Fibroblast of lung (primary cell): ENCODE measurements around the gene PXMP2. TPM values are rescaled to one million over a fixed set of nuclear protein-coding genes. Genes with fewer than 3 reads are reported as not detected.

Experiments used
- DNase-seq, 2 donors: peaks; one replicate each; pipeline versions ENCODE4 v3.0.0 to v3.0.0-alpha.2; 2010; ENCODE audit warnings: low read depth in 2 of 2
- H2AFZ ChIP-seq: 2 replicates; pipeline ENCODE4 v1.5.1; 2012; ENCODE audit warnings: low read length, control low read depth, inconsistent platforms
- H3K27ac ChIP-seq: 2 replicates; pipeline ENCODE4 v1.5.1; 2011; ENCODE audit warnings: low read length, control low read depth; ENCODE audit not compliant: insufficient read depth
- H3K27me3 ChIP-seq: 2 replicates; pipeline ENCODE4 v1.5.1; 2011; ENCODE audit warnings: mild to moderate bottlenecking, low read length; ENCODE audit not compliant: control insufficient read depth, insufficient read depth
- H3K36me3 ChIP-seq: 2 replicates; pipeline ENCODE4 v1.5.1; 2011; ENCODE audit warnings: low read length; ENCODE audit not compliant: control insufficient read depth, insufficient read depth
- H3K4me1 ChIP-seq: 2 replicates; pipeline ENCODE4 v1.5.1; 2011; ENCODE audit warnings: low read length; ENCODE audit not compliant: control insufficient read depth, insufficient read depth; ENCODE audit errors: extremely low read depth
- H3K4me2 ChIP-seq: 2 replicates; pipeline ENCODE4 v1.5.1; 2011; ENCODE audit warnings: low read length, control low read depth; ENCODE audit not compliant: insufficient read depth; ENCODE audit errors: extremely low read depth
- H3K4me3 ChIP-seq, 4 experiments: fragments of 200-600 bp in 1 of 4; sonication (generic) in 1 of 4; replicated peaks in 1 of 4; 2 replicates each; pipeline ENCODE4 v1.5.1; 2011 to 2016; ENCODE audit warnings: low read length in 4 of 4, low read depth in 3 of 4, mild to moderate bottlenecking in 3 of 4, control low read depth in 2 of 4, inconsistent platforms in 1 of 4, mixed read lengths in 1 of 4; ENCODE audit not compliant: insufficient read depth in 1 of 4; ENCODE audit errors: control extremely low read depth in 1 of 4
- H3K79me2 ChIP-seq: 2 replicates; pipeline ENCODE4 v1.5.1; 2012; ENCODE audit warnings: mild to moderate bottlenecking, low read length, inconsistent platforms; ENCODE audit not compliant: control insufficient read depth, insufficient read depth
- H3K9ac ChIP-seq: 2 replicates; pipeline ENCODE4 v1.5.1; 2011; ENCODE audit warnings: mild to moderate bottlenecking, low read length, control low read depth; ENCODE audit not compliant: insufficient read depth
- H3K9me3 ChIP-seq: 2 replicates; pipeline ENCODE4 v1.5.1; 2012; ENCODE audit warnings: low read depth, low read length; ENCODE audit not compliant: control insufficient read depth, insufficient read depth
- H4K20me1 ChIP-seq: 2 replicates; pipeline ENCODE4 v1.5.1; 2011; ENCODE audit warnings: low read length; ENCODE audit not compliant: control insufficient read depth, insufficient read depth; ENCODE audit errors: extremely low read depth
- CTCF ChIP-seq, 2 donors: IDR thresholded peaks in 1 of 2; conservative IDR thresholded peaks in 1 of 2; 1 replicate in 1 of 2; 2 replicates in 1 of 2; pipeline ENCODE4 v1.5.1; 2011 to 2012; ENCODE audit warnings: low read length in 2 of 2, control low read depth in 1 of 2, inconsistent platforms in 1 of 2, low read depth in 1 of 2, mild to moderate bottlenecking in 1 of 2
- EZH2 ChIP-seq: IDR thresholded peaks from 2 replicates; pipeline ENCODE4 v1.5.1; 2012; ENCODE audit warnings: low read length, control low read depth, mild to moderate bottlenecking; ENCODE audit errors: missing control alignments
- polyA plus RNA-seq, 2 donors: library from polyadenylated mRNA; depleted of rRNA in 1 of 2; stranded (reverse) in 1 of 2; unstranded in 1 of 2; fragments of >200 nt; gene quantifications; 2 replicates each; pipeline ENCODE4 v1.2.1, GENCODE V29; 2011 to 2012; ENCODE audit warnings: missing spikeins in 1 of 2
- total RNA-seq: library from RNA; depleted of rRNA; stranded (reverse); fragments of >200 nt; gene quantifications from 2 replicates; pipeline ENCODE4 v1.2.1, GENCODE V29; 2014

The PXMP2 gene
- total and polyA plus RNA-seq, 2 donors (not counting 1 experiment from before 2014, with no cell fraction given) = 10.6 to 14.5 TPM

GRCh38 chr12:132653567-132654290 lies 33.7 kb upstream of the PXMP2 start:
- Histone ChIP-seq H3K4me1 (no peaks in the 10 kb centered on the region), H4K20me1 (no peaks in the 10 kb centered on the region), H3K27me3 (no peaks in the 10 kb centered on the region), H3K36me3 (peaks cover 8% of the 10 kb centered on the region), H3K9me3 (no peaks in the 10 kb centered on the region), H3K4me2 (no peak overlapping the region), H3K27ac (no peak overlapping the region), H3K4me3 (no peak overlapping the region), H3K79me2 (no peaks in the 10 kb centered on the region), H2AFZ (no peak overlapping the region), H3K9ac (no peak overlapping the region)
- TF ChIP-seq EZH2 = no peak
- no peak for TF ChIP-seq CTCF (conservative IDR thresholded peaks at IDR 0.05 in 1 of 2, IDR thresholded peaks at IDR 0.05 in 1 of 2; ENCODE audit: low read depth in 1 of 2, low read length in 2 of 2)
- DNase-seq = peak in 1 of 2 donors; percentile 35

- no peak for DNase-seq
Measured at GRCh38 chr12:132657004-132657727, 30.2 kb upstream of the PXMP2 start.

More at GRCh38 chr12:132657004-132657727, 30.2 kb upstream of the PXMP2 start:
- Histone ChIP-seq H3K79me2 (no peaks in the 10 kb centered on the region), H3K27ac (no peak overlapping the region), H3K4me3 (no peak overlapping the region), H3K4me1 (no peaks in the 10 kb centered on the region), H3K9ac (no peak overlapping the region), H2AFZ (no peak overlapping the region), H3K36me3 (peaks cover 13% of the 10 kb centered on the region), H3K4me2 (no peak overlapping the region), H3K27me3 (no peaks in the 10 kb centered on the region), H3K9me3 (no peaks in the 10 kb centered on the region), H4K20me1 (no peaks in the 10 kb centered on the region)
- TF ChIP-seq EZH2 = no peak
- no peak for TF ChIP-seq CTCF (conservative IDR thresholded peaks at IDR 0.05 in 1 of 2, IDR thresholded peaks at IDR 0.05 in 1 of 2; ENCODE audit: low read depth in 1 of 2, low read length in 2 of 2)
